PC-9 (cell line): ENCODE data around the gene ANO7. TPM values are rescaled to one million over a fixed set of nuclear protein-coding genes. Genes with fewer than 3 reads are reported as not detected.

Experiments used
- BruUV-seq: library from RNA; stranded (reverse); fragments of 400-500 nt; replicated peaks from 2 replicates; lab custom pipeline; 2021; lab: Mats Ljungman, UMichigan
- CTCF ChIA-PET: fragments of 300-600 bp; sonication (Branson Sonifier 250); formaldehyde crosslinking; loops from one replicate; lab custom pipeline; 2022; ENCODE audit warnings: antibody characterized with exemption; lab: Charles Lee
- POLR2A ChIA-PET: fragments of 300-600 bp; sonication (Branson Sonifier 250); formaldehyde crosslinking; loops from one replicate; lab custom pipeline; 2022; ENCODE audit warnings: antibody characterized with exemption; ENCODE audit not compliant: unreplicated experiment; lab: Charles Lee
- DNase-seq, 2 experiments: peaks; one replicate each; pipeline versions ENCODE4 v3.0.0 to v3.0.0-alpha.2; 2015 to 2022; ENCODE audit warnings: mixed read lengths in 1 of 2
- H2AFZ ChIP-seq: fragments of 200-600 bp; sonication (generic); 2 replicates; pipeline ENCODE4 v1.8.1; 2017; ENCODE audit warnings: antibody characterized with exemption
- H3F3A ChIP-seq: fragments of 200-600 bp; sonication (generic); 2 replicates; pipeline ENCODE4 v1.8.1; 2017; ENCODE audit warnings: antibody characterized with exemption, mild to moderate bottlenecking, low read depth; ENCODE audit not compliant: insufficient read depth
- H3K27ac ChIP-seq: fragments of 200-600 bp; sonication (generic); 2 replicates; pipeline ENCODE4 v1.6.1; 2016; ENCODE audit warnings: mixed run types
- H3K27me3 ChIP-seq: fragments of 200-600 bp; sonication (generic); 2 replicates; pipeline ENCODE4 v1.6.1; 2016; ENCODE audit warnings: low read depth, mixed run types; ENCODE audit not compliant: insufficient read depth
- H3K36me3 ChIP-seq: fragments of 200-600 bp; sonication (generic); 2 replicates; pipeline ENCODE4 v1.6.1; 2016; ENCODE audit warnings: low read depth, mixed run types
- H3K4me1 ChIP-seq: fragments of 200-600 bp; sonication (generic); replicated peaks from 2 replicates; pipeline ENCODE4 v1.6.1; 2016; ENCODE audit warnings: mixed run types; ENCODE audit not compliant: insufficient read depth
- H3K4me2 ChIP-seq: fragments of 200-600 bp; sonication (generic); 2 replicates; pipeline ENCODE4 v1.6.1; 2017; ENCODE audit warnings: mixed run types
- H3K4me3 ChIP-seq: fragments of 200-600 bp; sonication (generic); 2 replicates; pipeline ENCODE4 v1.6.1; 2016; ENCODE audit warnings: mixed run types
- H3K79me2 ChIP-seq: fragments of 200-600 bp; sonication (generic); 2 replicates; pipeline ENCODE4 v1.6.1; 2017; ENCODE audit warnings: low read depth, mixed run types
- H3K9me2 ChIP-seq: fragments of 200-600 bp; sonication (generic); 2 replicates; pipeline ENCODE4 v1.8.1; 2017; ENCODE audit warnings: mild to moderate bottlenecking; ENCODE audit not compliant: insufficient read depth
- H3K9me3 ChIP-seq: fragments of 200-600 bp; sonication (generic); 2 replicates; pipeline ENCODE4 v1.8.1; 2016; ENCODE audit warnings: low read depth; ENCODE audit not compliant: insufficient read depth
- H4K20me1 ChIP-seq: fragments of 200-600 bp; sonication (generic); 2 replicates; pipeline ENCODE4 v1.8.1; 2017; ENCODE audit not compliant: insufficient read depth
- CTCF ChIP-seq: fragments of 200-600 bp; sonication (generic); conservative IDR thresholded peaks from 2 replicates; pipeline ENCODE4 v1.6.1; 2017; ENCODE audit warnings: mixed run types, antibody characterized with exemption, mild to moderate bottlenecking, moderate library complexity
- EZH2 ChIP-seq: fragments of 200-600 bp; sonication (generic); IDR thresholded peaks from 2 replicates; pipeline ENCODE4 v1.8.0; 2017; ENCODE audit warnings: antibody characterized with exemption, low read depth
- intact Hi-C: fragments of 100-400 bp; cut with micrococcal nuclease; formaldehyde crosslinking; loops from one replicate; pipeline ENCODE4 v1.10.0; 2022; ENCODE audit not compliant: unreplicated experiment
- total RNA-seq: library from RNA; stranded (reverse); gene quantifications from 2 replicates; pipeline ENCODE4 v1.2.3, GENCODE V29; 2021

Gene ANO7
- total RNA-seq, 1 experiment from 2014 or later, result 6.5 TPM

GRCh38 chr2:241249654-241250053 lies 61.2 kb downstream of the ANO7 start:
- Histone ChIP-seq H3K27ac (no peak overlapping the region), H3K9me3 (no peaks in the 10 kb centered on the region), H3K4me3 (no peak overlapping the region), H3K36me3 (peaks cover 45% of the 10 kb centered on the region), H2AFZ (no peak overlapping the region), H4K20me1 (peaks cover 56% of the 10 kb centered on the region), H3K27me3 (no peaks in the 10 kb centered on the region), H3K79me2 (no peaks in the 10 kb centered on the region), H3K4me2 (no peak overlapping the region), H3F3A (peaks cover 21% of the 10 kb centered on the region; the same call in 1 of the 2 replicates), H3K4me1 (no peaks in the 10 kb centered on the region), H3K9me2 (no peaks in the 10 kb centered on the region)
- ChIA-PET CTCF (no interaction called here), POLR2A (interaction anchor here (0.7 kb wide), 1 partner anchor 8 kb away, joined by 4 read pairs; no protein-coding TSS in a partner anchor)
- DNase-seq, result no peak
- intact Hi-C loops, result loop anchor here (10.0 kb wide), 1 partner anchor 85 kb away; no protein-coding TSS in a partner anchor
- no peak for TF ChIP-seq CTCF
- TF ChIP-seq EZH2, result no peak
- BruUV-seq, result no TSS peak

GRCh38 chr2:241252778-241253475 lies 64.5 kb downstream of the ANO7 start:
- intact Hi-C loops, result loop anchor here (10.0 kb wide), 1 partner anchor 82 kb away; no protein-coding TSS in a partner anchor
- no TSS peak for BruUV-seq
- H3K27me3 ChIP-seq, result no peaks in the 10 kb centered on the region
- peaks cover 7% of the 10 kb centered on the region; the same call in 1 of the 2 replicates for H3F3A ChIP-seq
- H3K27ac ChIP-seq, result no peak overlapping the region
- no peak for DNase-seq
- no peak overlapping the region for H3K4me2 ChIP-seq
- H4K20me1 ChIP-seq, result peaks cover 55% of the 10 kb centered on the region
- H3K9me3 ChIP-seq, result no peaks in the 10 kb centered on the region
- H3K36me3 ChIP-seq, result peaks cover 54% of the 10 kb centered on the region
- no peaks in the 10 kb centered on the region for H3K9me2 ChIP-seq
- POLR2A ChIA-PET, result no interaction called here
- H3K4me1 ChIP-seq, result no peaks in the 10 kb centered on the region
- CTCF ChIA-PET, result no interaction called here
- TF ChIP-seq CTCF (no peak), EZH2 (no peak)
- H3K4me3 ChIP-seq, result no peak overlapping the region
- H2AFZ ChIP-seq, result no peak overlapping the region
- no peaks in the 10 kb centered on the region; the same call in 1 of the 2 replicates for H3K79me2 ChIP-seq

GRCh38 chr2:241254904-241255351 lies 66.5 kb downstream of the ANO7 start:
- no peaks in the 10 kb centered on the region for H3K9me3 ChIP-seq
- no peaks in the 10 kb centered on the region for H3K4me1 ChIP-seq
- H3K4me3 ChIP-seq, result no peak overlapping the region
- intact Hi-C loops, result loop anchor here (10.0 kb wide), 1 partner anchor 80 kb away; no protein-coding TSS in a partner anchor
- BruUV-seq, result no TSS peak
- no peak for DNase-seq
- no peaks in the 10 kb centered on the region for H3K9me2 ChIP-seq
- H3F3A ChIP-seq, result no peaks in the 10 kb centered on the region; the same call in 1 of the 2 replicates
- POLR2A ChIA-PET, result no interaction called here
- CTCF ChIA-PET, result no interaction called here
- no peaks in the 10 kb centered on the region for H3K27me3 ChIP-seq
- H3K79me2 ChIP-seq, result no peaks in the 10 kb centered on the region; the same call in 1 of the 2 replicates
- H3K27ac ChIP-seq, result no peak overlapping the region
- TF ChIP-seq CTCF (no peak), EZH2 (no peak)
- H2AFZ ChIP-seq, result no peak overlapping the region
- H4K20me1 ChIP-seq, result peaks cover 68% of the 10 kb centered on the region
- peaks cover 54% of the 10 kb centered on the region for H3K36me3 ChIP-seq
- H3K4me2 ChIP-seq, result no peak overlapping the region
